ENCODE results near the gene WDR59. TPM values are rescaled to one million over a fixed set of nuclear protein-coding genes. Genes with fewer than 3 reads are reported as not detected.
A peak's percentile ranks its signal among the peaks of the same experiment; 100 is the strongest.
"Not testable (repeated sequence)": the region's sequence is repeated elsewhere in the genome, so short reads cannot be mapped to it uniquely, and the experiment has no call there.

The WDR59 gene
- total RNA-seq, 1 donor from 2014 or later: 59.6 TPM

GRCh38 chr16:74888232-74888862, 96.6 kb downstream of the WDR59 start:
- ATAC-seq (no peak), DNase-seq (no peak)
- intact Hi-C loops (cut with micrococcal nuclease): no loop called here

- no peak for DNase-seq
- intact Hi-C loops (cut with micrococcal nuclease): no loop called here
- no peak for ATAC-seq
Observed at GRCh38 chr16:74887084-74887483, 97.8 kb downstream of the WDR59 start.

GRCh38 chr16:74877706-74878105, 107.2 kb downstream of the WDR59 start:
- no peak for ATAC-seq
- intact Hi-C loops (cut with micrococcal nuclease): no loop called here
- DNase-seq: no peak

- intact Hi-C loops (cut with micrococcal nuclease): no loop called here
- ATAC-seq (peak; percentile 91), DNase-seq (peak; percentile 65)
Observed at GRCh38 chr16:74874912-74875546, 109.9 kb downstream of the WDR59 start.

GRCh38 chr16:74874123-74874522, 110.8 kb downstream of the WDR59 start:
- DNase-seq (peak; percentile 40), ATAC-seq (peak; percentile 31)
- intact Hi-C loops (cut with micrococcal nuclease): no loop called here

GRCh38 chr16:74872302-74872701, 112.6 kb downstream of the WDR59 start:
- DNase-seq (no peak), ATAC-seq (no peak)
- intact Hi-C loops (cut with micrococcal nuclease): no loop called here

- intact Hi-C loops (cut with micrococcal nuclease): no loop called here
- no peak for ATAC-seq
- DNase-seq: no peak
Observed at GRCh38 chr16:74871608-74872007, 113.3 kb downstream of the WDR59 start.

- DNase-seq (no peak), ATAC-seq (peak; percentile 42)
- intact Hi-C loops (cut with micrococcal nuclease): loop anchor here (10.0 kb wide), 1 partner anchor 164 kb away; the partner anchor contains the start of gene MLKL
Observed at GRCh38 chr16:74868501-74868900, 116.4 kb downstream of the WDR59 start.

GRCh38 chr16:74868035-74868434, 116.9 kb downstream of the WDR59 start:
- DNase-seq: no peak
- no peak for ATAC-seq
- intact Hi-C loops (cut with micrococcal nuclease): loop anchor here (10.0 kb wide), 1 partner anchor 163 kb away; the partner anchor contains the start of gene MLKL

GRCh38 chr16:74867281-74867849, 117.6 kb downstream of the WDR59 start:
- DNase-seq (no peak), ATAC-seq (no peak)
- intact Hi-C loops (cut with micrococcal nuclease): loop anchor here (10.0 kb wide), 1 partner anchor 163 kb away; the partner anchor contains the start of gene MLKL

GRCh38 chr16:74865922-74866598, 118.9 kb downstream of the WDR59 start:
- intact Hi-C loops (cut with micrococcal nuclease): loop anchor here (10.0 kb wide), 1 partner anchor 161 kb away; the partner anchor contains the start of gene MLKL
- DNase-seq (no peak), ATAC-seq (no peak)

- intact Hi-C loops (cut with micrococcal nuclease): loop anchor here (10.0 kb wide), 1 partner anchor 158 kb away; the partner anchor contains the start of gene MLKL
- ATAC-seq (peak; percentile 38), DNase-seq (no peak)
Observed at GRCh38 chr16:74862743-74863244, 122.1 kb downstream of the WDR59 start.

- intact Hi-C loops (cut with micrococcal nuclease): no loop called here
- no peak for DNase-seq
- no peak for ATAC-seq
Observed at GRCh38 chr16:74852500-74852875, 132.4 kb downstream of the WDR59 start.

- intact Hi-C loops (cut with micrococcal nuclease): no loop called here
- no peak for DNase-seq
- no peak for ATAC-seq
Observed at GRCh38 chr16:74850027-74850426, 134.9 kb downstream of the WDR59 start.

GRCh38 chr16:74847202-74847601, 137.7 kb downstream of the WDR59 start:
- DNase-seq: no peak
- intact Hi-C loops (cut with micrococcal nuclease): no loop called here
- no peak for ATAC-seq

GRCh38 chr16:74846714-74847113, 138.2 kb downstream of the WDR59 start:
- DNase-seq (no peak), ATAC-seq (no peak)
- intact Hi-C loops (cut with micrococcal nuclease): no loop called here

- intact Hi-C loops (cut with micrococcal nuclease): no loop called here
- ATAC-seq (no peak), DNase-seq (no peak)
Observed at GRCh38 chr16:74844041-74844980, 140.6 kb downstream of the WDR59 start.

GRCh38 chr16:74843381-74844035, 141.4 kb downstream of the WDR59 start:
- DNase-seq; intact Hi-C loops (cut with micrococcal nuclease); ATAC-seq: not testable (repeated sequence)

Data from left ventricle myocardium superior (tissue), 1 donor.